BLaER1 treated with 17β-estradiol and CSF1 and Interleukin-3, amounts not matched to agents 10 nM and 100 nM (cell line): Measurements from ENCODE around the gene WDR5.

Source experiments
- H3K27ac ChIP-seq, 11 experiments: shearing (Covaris generic); formaldehyde crosslinking; 2 replicates each; pipeline ENCODE4 v1.8.1; 2022
- H3K27me3 ChIP-seq, 11 experiments: shearing (Covaris generic); formaldehyde crosslinking; 2 replicates each; pipeline ENCODE4 v1.8.1; 2022
- H3K36me3 ChIP-seq, 11 experiments: shearing (Covaris generic); formaldehyde crosslinking; 2 replicates each; pipeline ENCODE4 v1.8.1; 2022
- H3K4me1 ChIP-seq, 10 experiments: shearing (Covaris generic); formaldehyde crosslinking; 2 replicates each; pipeline ENCODE4 v1.8.1; 2022
- H3K4me2 ChIP-seq, 11 experiments: shearing (Covaris generic); formaldehyde crosslinking; 2 replicates each; pipeline ENCODE4 v1.8.1; 2022
- H3K4me3 ChIP-seq, 10 experiments: shearing (Covaris generic); formaldehyde crosslinking; 2 replicates each; pipeline ENCODE4 v1.8.1; 2022
- H3K9ac ChIP-seq, 11 experiments: shearing (Covaris generic); formaldehyde crosslinking; 2 replicates each; pipeline ENCODE4 v1.8.1; 2022
- H3K9me3 ChIP-seq, 11 experiments: shearing (Covaris generic); formaldehyde crosslinking; replicated peaks in 1 of 11; 2 replicates each; pipeline ENCODE4 v1.8.1; 2022
- H4K20me1 ChIP-seq, 11 experiments: shearing (Covaris generic); formaldehyde crosslinking; 2 replicates each; pipeline ENCODE4 v1.8.1; 2022
- Cebpa-rat ChIP-seq, 11 experiments: shearing (Covaris generic); IDR thresholded peaks; 2 replicates each; pipeline ENCODE4 v1.8.1; 2022

Gene WDR5

DNA sequence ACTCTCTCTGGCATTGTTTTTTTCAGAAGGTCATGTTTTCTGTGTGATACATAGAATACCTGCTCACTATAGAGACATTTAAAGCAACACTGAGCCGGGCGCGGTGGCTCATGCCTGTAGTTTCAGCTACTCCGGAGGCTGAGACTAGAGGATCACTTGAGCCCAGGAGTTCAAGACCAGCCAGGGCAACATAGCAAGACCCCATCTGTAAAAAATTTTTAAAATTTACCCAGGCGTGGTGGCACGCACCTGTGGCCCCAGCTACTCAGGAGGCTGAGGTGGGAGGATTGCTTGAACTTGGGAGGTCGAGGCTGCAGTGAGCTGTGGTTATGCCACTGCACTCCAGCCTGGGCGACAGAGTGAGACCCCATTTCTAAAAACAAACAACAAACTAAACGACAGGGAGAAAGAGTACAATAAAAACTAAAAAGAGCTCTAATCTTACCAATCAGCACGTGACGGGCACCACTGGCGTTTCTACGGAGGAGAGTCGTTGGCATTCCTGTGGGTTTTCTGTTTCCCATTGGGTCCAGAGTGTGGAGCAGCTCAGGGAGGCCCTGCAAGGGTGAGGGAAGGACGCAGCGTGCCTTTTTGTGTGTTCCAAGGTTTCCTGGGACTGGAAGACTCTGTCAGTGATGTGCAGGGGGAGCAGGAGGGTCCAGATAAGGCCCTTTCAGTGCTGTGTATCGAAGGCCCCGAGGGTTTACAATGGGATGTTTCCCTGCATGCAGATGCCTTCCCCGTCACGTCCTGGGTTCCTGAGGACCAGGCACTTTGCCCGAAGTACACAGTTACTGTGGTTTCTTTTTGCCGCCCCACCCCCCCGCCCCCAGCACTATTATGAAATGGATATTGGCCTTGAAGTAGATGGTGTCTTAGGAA, 35.7 kb downstream of the WDR5 start:
- peaks cover 0 to 5% (median 3%) of the 10 kb centered on the region in 11 experiments; a peak in 7 of 22 replicates for H3K27me3 ChIP-seq
- H3K4me2 ChIP-seq = no peak overlapping the region
- H3K4me3 ChIP-seq = no peak overlapping the region; a peak in 2 of 20 replicates
- H4K20me1 ChIP-seq = no peaks in the 10 kb centered on the region; a peak in 1 of 22 replicates
- H3K9ac ChIP-seq = peak overlapping the region in 3 of 11 experiments; percentile 51 to 68 (median 54); a peak in 6 of 22 replicates
- peak overlapping the region in 1 of 11 experiments; percentile 21; a peak in 3 of 22 replicates for H3K27ac ChIP-seq
- TF ChIP-seq Cebpa-rat (IDR thresholded peaks at IDR 0.05) = no peak
- H3K9me3 ChIP-seq = peaks cover 0 to 13% (median 7%) of the 10 kb centered on the region in 11 experiments; a peak in 17 of 22 replicates
- peaks cover 0 to 36% (median 5%) of the 10 kb centered on the region in 11 experiments; a peak in 10 of 22 replicates for H3K36me3 ChIP-seq
- peaks cover 0 to 13% (median 0%) of the 10 kb centered on the region in 10 experiments; a peak in 11 of 20 replicates for H3K4me1 ChIP-seq

DNA sequence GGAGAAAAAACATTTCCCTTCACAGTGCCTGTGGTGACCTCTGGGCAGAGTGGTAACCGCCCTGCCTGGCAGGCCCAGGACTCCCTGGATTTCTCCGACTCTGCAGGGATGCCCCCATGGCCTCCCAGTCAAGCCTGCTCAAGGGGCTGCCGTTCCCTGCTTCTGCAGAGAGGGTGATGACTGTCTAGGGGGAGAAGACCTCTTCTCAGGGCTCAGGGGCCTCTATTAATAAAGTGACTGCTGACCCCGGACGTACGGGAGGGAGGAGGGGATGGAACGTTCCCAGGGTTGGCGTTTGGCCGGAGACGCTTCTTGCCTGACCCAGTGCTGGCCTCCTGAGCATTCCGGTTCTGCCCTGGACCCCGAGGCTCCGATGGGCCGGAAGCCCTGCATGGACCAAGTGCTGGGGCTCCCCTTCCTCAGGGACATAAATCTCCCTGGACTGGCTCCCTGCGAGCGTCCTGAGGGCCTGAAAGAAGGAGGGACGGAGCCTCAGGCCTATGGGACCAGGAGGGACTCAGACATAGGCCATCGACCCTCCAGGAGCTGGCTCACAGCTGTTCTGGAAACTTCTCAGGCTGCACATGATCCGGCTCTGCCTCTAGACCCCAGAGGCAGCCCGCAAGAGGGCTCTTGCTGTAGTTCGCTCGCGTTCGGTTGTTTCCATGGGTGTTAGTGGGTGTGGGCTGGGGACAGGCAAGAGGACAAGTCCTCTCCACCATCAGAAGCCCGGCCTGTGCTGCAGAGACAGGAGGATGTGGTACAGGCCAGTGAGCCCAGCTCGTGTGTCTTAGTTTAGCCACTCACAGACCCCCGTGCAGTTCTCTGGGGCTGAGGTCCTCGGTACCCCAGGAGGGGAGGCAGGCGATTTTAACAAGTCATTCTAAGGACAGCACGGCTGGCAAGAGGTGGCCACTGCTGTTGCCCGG, 36.6 kb downstream of the WDR5 start:
- peaks cover 0 to 13% (median 7%) of the 10 kb centered on the region in 11 experiments; a peak in 17 of 22 replicates for H3K9me3 ChIP-seq
- H3K9ac ChIP-seq = peak overlapping the region in 3 of 11 experiments; percentile 36 to 68 (median 45); a peak in 8 of 22 replicates
- H3K4me2 ChIP-seq = no peak overlapping the region
- TF ChIP-seq Cebpa-rat (IDR thresholded peaks at IDR 0.05) = no peak
- H3K36me3 ChIP-seq = peaks cover 0 to 27% (median 5%) of the 10 kb centered on the region in 11 experiments; a peak in 9 of 22 replicates
- no peaks in the 10 kb centered on the region; a peak in 1 of 22 replicates for H4K20me1 ChIP-seq
- H3K27ac ChIP-seq = peak overlapping the region in 1 of 11 experiments; percentile 16; a peak in 5 of 22 replicates
- H3K27me3 ChIP-seq = peaks cover 0 to 6% (median 3%) of the 10 kb centered on the region in 11 experiments; a peak in 10 of 22 replicates
- peaks cover 1 to 14% (median 2%) of the 10 kb centered on the region in 10 experiments; a peak in 19 of 20 replicates for H3K4me1 ChIP-seq
- H3K4me3 ChIP-seq = no peak overlapping the region; a peak in 3 of 20 replicates

DNA sequence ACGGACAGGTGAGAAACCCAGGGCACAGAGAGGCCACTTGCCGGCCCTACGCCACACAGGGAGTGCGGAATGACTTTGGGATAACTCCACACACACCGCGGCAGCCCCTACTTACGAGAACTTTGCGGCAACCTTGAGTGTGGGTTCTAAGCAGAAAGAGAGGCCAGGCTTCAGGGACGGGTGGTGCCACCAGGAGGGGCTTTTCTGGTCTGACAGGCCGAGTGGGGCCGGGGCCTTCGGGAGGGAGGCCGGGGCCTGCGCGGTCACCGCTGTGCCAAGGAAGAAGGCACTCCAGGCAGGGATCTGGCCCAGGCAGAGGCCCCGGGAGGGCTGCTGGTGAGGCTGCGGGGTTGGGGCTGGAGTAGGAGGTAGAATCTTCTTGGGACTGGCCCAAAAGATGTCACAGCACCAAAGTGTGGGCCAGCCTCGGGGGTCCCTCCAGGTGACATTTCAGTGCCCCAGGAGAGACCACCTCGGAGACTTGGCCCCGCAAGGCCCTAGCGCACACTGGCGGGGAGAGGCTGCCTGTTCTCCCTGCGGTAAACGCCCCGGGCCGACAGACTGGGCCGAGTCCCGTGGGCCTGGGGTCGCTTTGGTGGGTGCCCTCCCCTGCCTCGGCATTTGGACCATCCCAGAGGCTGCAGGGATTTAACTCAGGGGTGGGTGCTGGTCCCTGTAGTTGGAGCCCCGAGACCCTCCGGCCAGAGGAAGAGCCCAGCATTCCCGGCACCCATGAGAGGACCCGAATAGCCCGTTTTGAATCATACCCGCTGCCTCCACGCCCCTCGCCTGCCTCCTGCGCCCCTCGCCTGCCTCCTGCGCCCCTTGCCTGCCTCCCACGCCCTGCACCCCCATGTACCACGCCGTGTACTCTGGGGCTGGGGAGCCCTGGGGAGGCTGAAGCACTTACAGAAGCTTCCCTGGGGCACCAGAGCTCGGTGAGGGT, 37.5 kb downstream of the WDR5 start:
- no peaks in the 10 kb centered on the region; a peak in 1 of 22 replicates for H4K20me1 ChIP-seq
- no peak overlapping the region for H3K4me2 ChIP-seq
- no peak for TF ChIP-seq Cebpa-rat (IDR thresholded peaks at IDR 0.05)
- H3K9me3 ChIP-seq = peaks cover 0 to 13% (median 6%) of the 10 kb centered on the region in 11 experiments; a peak in 17 of 22 replicates
- peak overlapping the region in 3 of 10 experiments; percentile 23 to 48 (median 36); a peak in 6 of 20 replicates for H3K4me3 ChIP-seq
- peak overlapping the region in 1 of 11 experiments; percentile 16; a peak in 5 of 22 replicates for H3K27ac ChIP-seq
- H3K4me1 ChIP-seq = peaks cover 10 to 21% (median 11%) of the 10 kb centered on the region in 10 experiments
- peaks cover 0 to 19% (median 5%) of the 10 kb centered on the region in 11 experiments; a peak in 9 of 22 replicates for H3K36me3 ChIP-seq
- peaks cover 0 to 10% (median 4%) of the 10 kb centered on the region in 11 experiments; a peak in 10 of 22 replicates for H3K27me3 ChIP-seq
- H3K9ac ChIP-seq = peak overlapping the region in 3 of 11 experiments; percentile 45 to 68 (median 58); a peak in 7 of 22 replicates

GRCh38 chr9:134174073-134174449, 38.2 kb downstream of the WDR5 start:
- no peak for TF ChIP-seq Cebpa-rat (IDR thresholded peaks at IDR 0.05)
- Histone ChIP-seq H3K4me1 (peaks cover 17 to 27% (median 18%) of the 10 kb centered on the region in 10 experiments), H3K36me3 (peaks cover 0 to 12% (median 0%) of the 10 kb centered on the region in 11 experiments; a peak in 7 of 22 replicates), H3K9me3 (peaks cover 0 to 6% (median under 1%) of the 10 kb centered on the region in 11 experiments; a peak in 11 of 22 replicates), H4K20me1 (no peaks in the 10 kb centered on the region), H3K9ac (peak overlapping the region in 1 of 11 experiments; percentile 68; a peak in 10 of 22 replicates), H3K27ac (no peak overlapping the region; a peak in 4 of 22 replicates), H3K27me3 (peaks cover 0 to 15% (median 4%) of the 10 kb centered on the region in 11 experiments; a peak in 10 of 22 replicates), H3K4me2 (no peak overlapping the region; a peak in 1 of 22 replicates), H3K4me3 (peak overlapping the region in 4 of 10 experiments; percentile 13 to 43 (median 30); a peak in 5 of 20 replicates)

- Histone ChIP-seq H3K9me3 (no peaks in the 10 kb centered on the region), H3K4me2 (no peak overlapping the region; a peak in 1 of 22 replicates), H3K36me3 (peaks cover 0 to 5% (median 0%) of the 10 kb centered on the region in 11 experiments; a peak in 4 of 22 replicates), H3K27ac (no peak overlapping the region; a peak in 4 of 22 replicates), H3K4me1 (peaks cover 24 to 28% (median 24%) of the 10 kb centered on the region in 10 experiments), H3K9ac (peak overlapping the region in 1 of 11 experiments; percentile 68; a peak in 9 of 22 replicates), H3K27me3 (peaks cover 0 to 15% (median 4%) of the 10 kb centered on the region in 11 experiments; a peak in 10 of 22 replicates), H4K20me1 (no peaks in the 10 kb centered on the region), H3K4me3 (peak overlapping the region in 4 of 10 experiments; percentile 9 to 43 (median 13); a peak in 4 of 20 replicates)
- no peak for TF ChIP-seq Cebpa-rat (IDR thresholded peaks at IDR 0.05)
Measured at GRCh38 chr9:134174526-134175290, 38.8 kb downstream of the WDR5 start.

DNA sequence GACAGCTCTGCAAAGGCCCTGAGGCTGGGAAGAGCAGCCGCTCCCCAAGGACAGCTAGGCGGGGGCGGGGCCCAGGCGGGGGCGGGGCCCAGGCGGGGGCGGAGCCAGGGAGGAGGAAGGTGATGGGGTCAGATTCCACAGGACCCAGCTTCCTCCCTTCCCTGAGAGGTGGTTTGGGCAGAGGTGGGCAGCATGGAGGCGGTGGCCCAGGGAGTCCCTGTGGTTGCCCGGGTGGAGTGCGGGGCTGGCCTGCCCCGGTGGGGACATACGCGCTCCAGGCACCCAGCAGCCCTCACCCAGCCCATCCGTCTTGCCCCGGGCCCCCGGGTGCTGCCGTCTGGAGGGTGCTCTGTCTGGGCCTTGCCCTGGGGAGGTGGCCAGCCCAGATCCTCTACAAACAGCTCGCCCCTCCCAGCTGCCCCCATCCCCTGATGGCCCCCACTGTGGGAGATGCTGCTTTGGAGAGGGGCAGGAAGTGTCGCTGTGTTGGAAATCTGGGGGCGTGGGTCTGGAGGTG, 39.5 kb downstream of the WDR5 start:
- peak overlapping the region in 4 of 11 experiments; percentile 24 to 44 (median 30); a peak in 5 of 22 replicates for H3K9ac ChIP-seq
- H4K20me1 ChIP-seq = no peaks in the 10 kb centered on the region
- peaks cover 27 to 31% (median 30%) of the 10 kb centered on the region in 10 experiments for H3K4me1 ChIP-seq
- H3K4me3 ChIP-seq = no peak overlapping the region
- no peaks in the 10 kb centered on the region for H3K9me3 ChIP-seq
- H3K36me3 ChIP-seq = no peaks in the 10 kb centered on the region
- peaks cover 0 to 15% (median 4%) of the 10 kb centered on the region in 11 experiments; a peak in 10 of 22 replicates for H3K27me3 ChIP-seq
- peak overlapping the region in 7 of 11 experiments; percentile 18 to 65 (median 50); a peak in 12 of 22 replicates for H3K27ac ChIP-seq
- peak overlapping the region in 6 of 11 experiments; percentile 42 to 62 (median 54); a peak in 18 of 22 replicates for H3K4me2 ChIP-seq
- TF ChIP-seq Cebpa-rat (IDR thresholded peaks at IDR 0.05) = no peak
